Fibroblast of pulmonary artery (primary cell): ENCODE data around the gene PDE4D.

Experiments used
- DNase-seq: peaks from one replicate; pipeline ENCODE4 v3.0.0-alpha.2; 2010; ENCODE audit warnings: low read depth
- H3K4me3 ChIP-seq: replicated peaks from 2 replicates; pipeline ENCODE4 v1.5.1; 2011; ENCODE audit warnings: low read depth, mild to moderate bottlenecking, control low read depth, low read length, moderate library complexity
- TF ChIP-seq, protein P1 (sequence below): IDR thresholded peaks from 2 replicates; pipeline ENCODE4 v1.5.1; 2011; ENCODE audit warnings: mild to moderate bottlenecking, control low read depth, low read length, inconsistent platforms; ENCODE audit errors: missing control alignments

Gene PDE4D

DNA sequence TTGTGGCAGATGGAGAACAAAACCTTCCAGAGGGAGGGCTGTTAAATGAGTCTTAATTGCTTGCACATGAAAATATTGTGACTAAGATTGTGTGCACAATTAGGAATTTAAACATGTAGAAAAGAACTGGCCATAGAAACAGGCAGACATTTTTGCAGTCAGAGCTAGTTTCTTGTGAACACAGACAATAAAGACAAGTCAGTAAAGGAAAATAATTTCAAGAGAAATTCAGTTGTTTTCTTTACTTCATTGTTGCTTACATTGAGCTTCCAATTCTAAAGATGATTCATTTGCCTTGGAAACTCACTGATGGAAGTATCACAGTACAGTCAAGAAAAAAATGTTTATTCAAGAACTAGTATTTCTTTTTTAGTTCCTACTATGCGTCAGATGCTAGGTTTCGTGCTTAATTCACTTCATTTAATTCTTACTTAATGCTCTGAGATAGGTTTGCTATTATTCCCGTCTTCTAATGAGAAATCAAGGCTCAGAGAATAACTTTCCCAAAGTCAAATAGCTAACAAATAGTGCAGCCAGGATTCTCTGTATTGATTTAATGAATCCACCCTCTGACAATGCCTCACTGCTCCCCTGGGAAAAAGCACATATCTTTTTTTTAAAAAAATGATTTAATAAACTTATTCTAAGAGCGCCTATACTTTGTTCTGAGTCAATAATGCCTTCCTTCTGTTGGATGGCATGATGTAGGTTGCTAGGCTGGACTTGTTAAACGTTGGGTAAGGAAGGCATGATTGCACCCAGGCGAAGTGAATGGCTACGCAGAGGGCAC lies 729.3 kb downstream of the PDE4D start:
- no peak overlapping the region for H3K4me3 ChIP-seq
- TF ChIP-seq, protein P1, sequence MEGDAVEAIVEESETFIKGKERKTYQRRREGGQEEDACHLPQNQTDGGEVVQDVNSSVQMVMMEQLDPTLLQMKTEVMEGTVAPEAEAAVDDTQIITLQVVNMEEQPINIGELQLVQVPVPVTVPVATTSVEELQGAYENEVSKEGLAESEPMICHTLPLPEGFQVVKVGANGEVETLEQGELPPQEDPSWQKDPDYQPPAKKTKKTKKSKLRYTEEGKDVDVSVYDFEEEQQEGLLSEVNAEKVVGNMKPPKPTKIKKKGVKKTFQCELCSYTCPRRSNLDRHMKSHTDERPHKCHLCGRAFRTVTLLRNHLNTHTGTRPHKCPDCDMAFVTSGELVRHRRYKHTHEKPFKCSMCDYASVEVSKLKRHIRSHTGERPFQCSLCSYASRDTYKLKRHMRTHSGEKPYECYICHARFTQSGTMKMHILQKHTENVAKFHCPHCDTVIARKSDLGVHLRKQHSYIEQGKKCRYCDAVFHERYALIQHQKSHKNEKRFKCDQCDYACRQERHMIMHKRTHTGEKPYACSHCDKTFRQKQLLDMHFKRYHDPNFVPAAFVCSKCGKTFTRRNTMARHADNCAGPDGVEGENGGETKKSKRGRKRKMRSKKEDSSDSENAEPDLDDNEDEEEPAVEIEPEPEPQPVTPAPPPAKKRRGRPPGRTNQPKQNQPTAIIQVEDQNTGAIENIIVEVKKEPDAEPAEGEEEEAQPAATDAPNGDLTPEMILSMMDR: no peak
- no peak for DNase-seq

DNA sequence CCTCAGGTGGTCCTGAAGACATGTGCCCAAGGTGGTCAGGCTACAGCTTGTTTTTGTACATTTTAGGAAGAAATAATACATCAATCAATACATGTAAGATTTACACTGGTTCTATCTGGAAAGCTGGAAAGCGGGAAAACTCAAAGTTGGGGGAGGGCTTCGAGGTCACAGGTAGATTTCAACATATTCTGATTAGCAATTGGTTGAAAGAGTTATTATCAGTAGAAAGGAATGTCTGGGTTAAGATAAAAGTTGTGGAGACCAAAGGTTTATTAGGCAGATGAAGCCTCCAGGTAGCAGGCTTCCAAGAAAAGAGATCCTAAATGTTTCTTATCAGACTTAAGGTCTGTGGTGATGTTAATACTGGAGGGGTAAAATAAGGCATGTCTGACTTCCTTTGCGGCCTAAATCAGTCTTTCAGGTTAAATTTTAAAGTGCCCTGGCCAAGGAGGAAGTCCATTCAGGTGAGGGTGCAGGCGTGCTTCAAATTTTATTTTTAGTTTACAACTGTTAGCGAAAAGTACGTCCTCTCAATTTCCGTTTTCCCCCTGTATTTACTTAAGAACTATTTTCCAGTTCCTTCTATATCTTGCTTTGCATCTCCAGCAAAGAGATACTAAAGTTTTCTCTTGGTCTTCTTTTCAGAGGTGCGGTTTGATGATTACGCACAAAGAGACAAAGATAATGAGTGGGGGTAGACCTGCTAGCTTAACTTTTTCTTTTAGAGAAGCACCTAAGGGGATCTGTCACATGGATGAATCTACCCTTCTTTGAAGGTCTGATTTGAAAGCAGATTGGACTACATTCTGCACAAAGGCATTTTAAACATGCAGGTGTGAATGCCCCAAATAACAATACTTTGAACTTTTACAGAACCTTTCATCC lies 732.1 kb downstream of the PDE4D start:
- TF ChIP-seq, protein P1: no peak
- H3K4me3 ChIP-seq: no peak overlapping the region
- no peak for DNase-seq

DNA sequence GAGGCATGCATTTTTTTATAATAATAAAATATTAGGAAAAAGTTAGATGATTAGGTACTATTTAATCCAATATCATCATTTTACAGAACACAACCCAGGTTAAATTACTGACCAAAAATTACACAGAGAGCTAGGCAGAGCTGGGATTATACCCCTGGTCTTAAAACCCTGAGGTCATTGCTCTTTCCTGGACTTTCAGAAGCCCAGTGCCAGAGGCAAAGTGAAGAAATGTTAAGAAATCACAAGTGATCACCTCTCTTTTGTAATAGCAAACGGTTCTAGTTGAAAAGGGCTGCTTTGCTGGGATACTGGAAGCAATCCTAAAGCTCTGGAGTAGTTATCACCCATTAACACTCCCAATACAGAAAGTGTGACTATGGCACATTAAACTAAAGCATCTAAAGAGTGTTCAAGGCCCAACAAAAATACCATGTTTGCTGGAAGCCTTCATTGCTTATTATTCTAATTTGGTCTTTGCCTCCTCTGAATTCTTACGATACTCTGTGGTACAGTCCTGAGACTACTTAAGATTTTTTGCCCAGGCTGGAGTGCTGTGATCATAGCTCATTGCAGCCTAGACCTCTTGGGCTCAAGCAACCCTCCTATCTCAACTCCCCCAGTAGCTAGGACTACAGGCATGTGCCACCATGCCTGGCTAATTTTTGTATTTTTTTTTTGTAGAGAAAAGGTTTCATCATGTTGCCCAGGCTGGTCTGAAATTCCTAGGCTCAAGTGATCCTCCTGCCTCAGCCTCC lies 734.7 kb downstream of the PDE4D start:
- no peak overlapping the region for H3K4me3 ChIP-seq
- no peak for DNase-seq
- TF ChIP-seq, protein P1: no peak

DNA sequence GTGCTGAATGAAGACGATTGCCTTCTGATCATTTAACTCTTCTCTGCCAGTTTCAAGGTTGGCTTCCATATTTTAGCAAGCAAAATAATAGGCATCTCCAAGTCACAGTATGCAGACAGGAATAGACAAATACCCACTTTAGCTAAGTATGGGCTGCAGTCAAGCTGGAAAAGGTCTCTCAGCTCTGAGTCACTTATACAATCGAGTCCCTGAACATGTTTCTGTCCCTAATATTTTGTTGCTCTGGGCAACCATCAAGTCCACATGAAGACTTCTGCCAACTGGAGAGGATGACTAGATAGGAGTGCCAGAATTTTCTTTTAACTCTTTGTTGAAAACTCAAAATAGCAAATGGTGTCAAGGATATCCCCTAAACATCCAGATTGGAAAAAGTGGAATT lies 735.4 kb downstream of the PDE4D start:
- no peak overlapping the region for H3K4me3 ChIP-seq
- peak; percentile 27 for DNase-seq
- TF ChIP-seq, protein P1: no peak

DNA sequence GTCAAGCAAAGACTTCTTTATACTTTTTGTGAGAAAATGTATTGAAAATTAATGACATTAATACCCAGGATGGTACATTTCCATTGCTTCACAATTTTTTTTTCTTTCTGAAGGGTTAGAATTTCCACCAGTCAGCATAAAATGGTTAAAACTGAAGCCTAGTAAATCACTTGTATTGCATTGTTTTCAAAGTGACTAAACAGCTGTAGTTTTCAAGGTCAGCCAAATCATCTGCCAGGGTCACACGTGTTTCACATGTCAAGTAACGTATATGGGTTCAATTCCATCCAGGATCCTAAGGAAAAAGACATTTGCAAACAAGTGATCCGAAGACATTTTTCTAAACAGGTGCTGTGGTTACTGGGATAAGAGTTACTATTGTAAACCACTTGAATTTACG lies 736.5 kb downstream of the PDE4D start:
- TF ChIP-seq, protein P1: no peak
- no peak overlapping the region for H3K4me3 ChIP-seq
- no peak for DNase-seq

DNA sequence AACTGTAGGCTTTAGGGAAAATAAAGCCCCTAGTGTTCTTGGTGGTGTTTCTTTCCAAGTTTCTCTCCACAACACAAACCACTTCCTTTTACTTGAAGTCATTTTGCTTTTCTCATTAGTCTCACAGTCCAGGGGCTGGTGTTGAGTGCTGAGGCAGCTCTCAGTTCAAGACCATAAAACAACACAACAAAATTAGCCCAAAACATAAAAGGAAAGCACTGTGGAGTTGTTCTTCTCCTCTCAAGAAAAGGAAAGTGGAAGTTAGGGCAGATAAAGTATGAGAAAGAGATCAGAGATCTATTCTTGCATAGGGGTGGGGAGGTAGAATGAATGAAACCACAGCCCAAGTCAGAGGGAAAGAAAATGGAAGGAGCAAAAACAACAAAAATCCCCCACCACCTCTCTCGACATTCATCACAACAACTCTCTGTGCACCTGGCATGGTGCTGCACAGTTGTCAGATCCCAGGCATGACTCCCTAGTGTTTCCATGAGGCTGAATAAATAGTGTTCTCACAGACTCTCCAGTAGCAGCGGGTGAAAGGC lies 740.8 kb downstream of the PDE4D start:
- TF ChIP-seq, protein P1: no peak
- no peak for DNase-seq
- H3K4me3 ChIP-seq: no peak overlapping the region
